ENCODE measurements around the gene RFFL. TPM values are rescaled to one million over a fixed set of nuclear protein-coding genes. Genes with fewer than 3 reads are reported as not detected.

The RFFL gene
- total RNA-seq, 4 donors from 2014 or later: 16.5 to 31.9 (median 21.4) TPM

GRCh38 chr17:34980353-34980680 lies 83.2 kb downstream of the RFFL start, which contains the start of gene LIG3:
LIG3 (plus strand) TSS chr17:34980512; CDS start chr17:34983006, 2,494 bp downstream.
- peak within 1 kb of the TSS; percentile 59 for H3K4me3 ChIP-seq (ENCODE audit: low read depth, poor library complexity, severe bottlenecking)
- intact Hi-C loops (cut with DNase I; ENCODE audit: low total_unique reads): no loop called here
- TF ChIP-seq POLR2A (IDR thresholded peaks at IDR 0.05) (no peak), CTCF (IDR thresholded peaks at IDR 0.05) (no peak)
- peak; percentile 91 to 98 for DNase-seq (ENCODE audit: low spot score in 2 of 2)
- 0 to 1% methylated on average over 12 to 37 of the region's 39 CpGs for WGBS, 2 donors

- intact Hi-C loops (cut with DNase I; ENCODE audit: low total_unique reads): no loop called here
- peak overlapping the region; percentile 59 for H3K4me3 ChIP-seq (ENCODE audit: low read depth, poor library complexity, severe bottlenecking)
- DNase-seq (ENCODE audit: low spot score in 2 of 2): no peak
- 10 to 12% methylated on average over 15 of the region's 15 CpGs for WGBS, 2 donors
- TF ChIP-seq POLR2A (IDR thresholded peaks at IDR 0.05) (no peak), CTCF (IDR thresholded peaks at IDR 0.05) (peak in 1 of 3 donors; percentile 6)
Observed at GRCh38 chr17:34979650-34980352, 83.7 kb downstream of the RFFL start.

DNA sequence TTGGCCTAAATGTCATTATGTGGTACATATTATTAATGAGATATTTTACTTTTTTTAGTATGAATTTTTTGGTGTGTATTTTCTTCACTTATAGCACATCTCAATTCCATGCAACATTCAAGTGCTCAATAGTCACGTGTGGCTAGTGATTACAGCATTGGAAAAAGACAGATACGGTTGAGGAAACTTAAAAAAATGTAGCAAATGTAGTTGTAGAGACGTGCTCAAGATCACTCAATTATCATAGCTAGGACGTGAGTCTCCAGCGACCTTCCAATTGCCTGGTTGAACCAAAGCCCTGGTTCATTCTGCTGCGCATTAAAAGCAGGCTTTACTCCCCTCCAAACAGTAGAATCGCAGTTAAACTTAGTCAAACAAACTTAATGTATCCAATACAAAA lies 84.4 kb downstream of the RFFL start:
- intact Hi-C loops (cut with DNase I; ENCODE audit: low total_unique reads): no loop called here
- no peak for TF ChIP-seq POLR2A (IDR thresholded peaks at IDR 0.05)
- TF ChIP-seq CTCF (IDR thresholded peaks at IDR 0.05): no peak
- no peak for DNase-seq (ENCODE audit: low spot score in 2 of 2)
- no peak overlapping the region for H3K4me3 ChIP-seq (ENCODE audit: low read depth, poor library complexity, severe bottlenecking)
- WGBS, 2 donors: 90 to 91% methylated on average over 7 of the region's 7 CpGs

GRCh38 chr17:34974794-34975785 lies 88.4 kb downstream of the RFFL start:
- no peak overlapping the region for H3K4me3 ChIP-seq (ENCODE audit: low read depth, poor library complexity, severe bottlenecking)
- WGBS, 2 donors: 81 to 86% methylated on average over 3 of the region's 3 CpGs
- DNase-seq (ENCODE audit: low spot score in 2 of 2): no peak
- intact Hi-C loops (cut with DNase I; ENCODE audit: low total_unique reads): no loop called here
- no peak for TF ChIP-seq CTCF (IDR thresholded peaks at IDR 0.05)
- TF ChIP-seq POLR2A (IDR thresholded peaks at IDR 0.05): no peak

- WGBS, 2 donors: 40 to 57% methylated on average over 2 of the region's 2 CpGs
- no peak overlapping the region for H3K4me3 ChIP-seq (ENCODE audit: low read depth, poor library complexity, severe bottlenecking)
- TF ChIP-seq CTCF (IDR thresholded peaks at IDR 0.05) (no peak), POLR2A (IDR thresholded peaks at IDR 0.05) (no peak)
- DNase-seq (ENCODE audit: low spot score in 2 of 2): no peak
- intact Hi-C loops (cut with DNase I; ENCODE audit: low total_unique reads): no loop called here
Observed at GRCh38 chr17:34974179-34974578, 89.3 kb downstream of the RFFL start.
